Fibroblast of lung (primary cell): ENCODE results near the gene MCRS1. TPM values are rescaled to one million over a fixed set of nuclear protein-coding genes. Genes with fewer than 3 reads are reported as not detected.
A peak's percentile ranks its signal among the peaks of the same experiment; 100 is the strongest.

Experiments
- DNase-seq, 2 donors: peaks; one replicate each; pipeline versions ENCODE4 v3.0.0 to v3.0.0-alpha.2; 2010; ENCODE audit warnings: low read depth in 2 of 2
- H2AFZ ChIP-seq: 2 replicates; pipeline ENCODE4 v1.5.1; 2012; ENCODE audit warnings: low read length, control low read depth, inconsistent platforms
- H3K27ac ChIP-seq: 2 replicates; pipeline ENCODE4 v1.5.1; 2011; ENCODE audit warnings: low read length, control low read depth; ENCODE audit not compliant: insufficient read depth
- H3K27me3 ChIP-seq: 2 replicates; pipeline ENCODE4 v1.5.1; 2011; ENCODE audit warnings: mild to moderate bottlenecking, low read length; ENCODE audit not compliant: control insufficient read depth, insufficient read depth
- H3K36me3 ChIP-seq: 2 replicates; pipeline ENCODE4 v1.5.1; 2011; ENCODE audit warnings: low read length; ENCODE audit not compliant: control insufficient read depth, insufficient read depth
- H3K4me1 ChIP-seq: 2 replicates; pipeline ENCODE4 v1.5.1; 2011; ENCODE audit warnings: low read length; ENCODE audit not compliant: control insufficient read depth, insufficient read depth; ENCODE audit errors: extremely low read depth
- H3K4me2 ChIP-seq: 2 replicates; pipeline ENCODE4 v1.5.1; 2011; ENCODE audit warnings: low read length, control low read depth; ENCODE audit not compliant: insufficient read depth; ENCODE audit errors: extremely low read depth
- H3K4me3 ChIP-seq, 4 experiments: fragments of 200-600 bp in 1 of 4; sonication (generic) in 1 of 4; replicated peaks in 1 of 4; 2 replicates each; pipeline ENCODE4 v1.5.1; 2011 to 2016; ENCODE audit warnings: low read length in 4 of 4, low read depth in 3 of 4, mild to moderate bottlenecking in 3 of 4, control low read depth in 2 of 4, inconsistent platforms in 1 of 4, mixed read lengths in 1 of 4; ENCODE audit not compliant: insufficient read depth in 1 of 4; ENCODE audit errors: control extremely low read depth in 1 of 4
- H3K79me2 ChIP-seq: 2 replicates; pipeline ENCODE4 v1.5.1; 2012; ENCODE audit warnings: mild to moderate bottlenecking, low read length, inconsistent platforms; ENCODE audit not compliant: control insufficient read depth, insufficient read depth
- H3K9ac ChIP-seq: 2 replicates; pipeline ENCODE4 v1.5.1; 2011; ENCODE audit warnings: mild to moderate bottlenecking, low read length, control low read depth; ENCODE audit not compliant: insufficient read depth
- H3K9me3 ChIP-seq: 2 replicates; pipeline ENCODE4 v1.5.1; 2012; ENCODE audit warnings: low read depth, low read length; ENCODE audit not compliant: control insufficient read depth, insufficient read depth
- H4K20me1 ChIP-seq: 2 replicates; pipeline ENCODE4 v1.5.1; 2011; ENCODE audit warnings: low read length; ENCODE audit not compliant: control insufficient read depth, insufficient read depth; ENCODE audit errors: extremely low read depth
- CTCF ChIP-seq, 2 donors: IDR thresholded peaks in 1 of 2; conservative IDR thresholded peaks in 1 of 2; 1 replicate in 1 of 2; 2 replicates in 1 of 2; pipeline ENCODE4 v1.5.1; 2011 to 2012; ENCODE audit warnings: low read length in 2 of 2, control low read depth in 1 of 2, inconsistent platforms in 1 of 2, low read depth in 1 of 2, mild to moderate bottlenecking in 1 of 2
- EZH2 ChIP-seq: IDR thresholded peaks from 2 replicates; pipeline ENCODE4 v1.5.1; 2012; ENCODE audit warnings: low read length, control low read depth, mild to moderate bottlenecking; ENCODE audit errors: missing control alignments
- polyA plus RNA-seq, 2 donors: library from polyadenylated mRNA; depleted of rRNA in 1 of 2; stranded (reverse) in 1 of 2; unstranded in 1 of 2; fragments of >200 nt; gene quantifications; 2 replicates each; pipeline ENCODE4 v1.2.1, GENCODE V29; 2011 to 2012; ENCODE audit warnings: missing spikeins in 1 of 2
- total RNA-seq: library from RNA; depleted of rRNA; stranded (reverse); fragments of >200 nt; gene quantifications from 2 replicates; pipeline ENCODE4 v1.2.1, GENCODE V29; 2014

Gene MCRS1
- total and polyA plus RNA-seq, 2 donors (not counting 1 experiment from before 2014, with no cell fraction given): 51.1 to 52.2 TPM

GRCh38 chr12:49582850-49583249 is 14.9 kb upstream of the MCRS1 start:
- Histone ChIP-seq H3K36me3 (no peaks in the 10 kb centered on the region), H3K4me3 (no peak overlapping the region), H3K9me3 (no peaks in the 10 kb centered on the region), H3K79me2 (no peaks in the 10 kb centered on the region), H3K4me2 (no peak overlapping the region), H3K27me3 (no peaks in the 10 kb centered on the region), H3K27ac (no peak overlapping the region), H3K9ac (no peak overlapping the region), H2AFZ (no peak overlapping the region), H3K4me1 (no peaks in the 10 kb centered on the region), H4K20me1 (no peaks in the 10 kb centered on the region)
- DNase-seq: peak in 1 of 2 donors; percentile 28
- TF ChIP-seq EZH2 (no peak), CTCF (conservative IDR thresholded peaks at IDR 0.05 in 1 of 2, IDR thresholded peaks at IDR 0.05 in 1 of 2; ENCODE audit: low read depth in 1 of 2, low read length in 2 of 2) (no peak)

DNA sequence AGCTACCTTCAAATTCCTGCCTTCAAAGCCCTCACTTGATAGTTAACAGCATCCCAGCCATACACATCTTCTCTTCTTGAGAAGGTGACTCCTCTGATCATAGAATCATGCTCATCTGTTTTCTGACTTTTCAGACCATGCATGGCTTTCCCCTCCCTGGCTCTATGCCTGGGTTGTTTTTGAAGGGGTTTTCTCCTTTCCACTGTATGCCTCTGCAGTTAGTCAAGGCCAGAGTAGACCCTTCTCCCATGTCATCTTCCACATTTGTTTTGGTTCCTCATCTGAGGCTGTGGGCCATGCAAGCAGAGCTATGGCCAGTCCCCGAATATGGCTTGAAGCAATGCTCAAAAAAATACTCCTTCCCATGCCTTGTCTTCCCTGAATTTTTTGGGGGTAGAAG is 14.3 kb upstream of the MCRS1 start:
- no peak overlapping the region for H2AFZ ChIP-seq
- H3K4me1 ChIP-seq: no peaks in the 10 kb centered on the region
- H3K4me3 ChIP-seq: no peak overlapping the region
- H3K27me3 ChIP-seq: no peaks in the 10 kb centered on the region
- TF ChIP-seq EZH2 (no peak), CTCF (conservative IDR thresholded peaks at IDR 0.05 in 1 of 2, IDR thresholded peaks at IDR 0.05 in 1 of 2; ENCODE audit: low read depth in 1 of 2, low read length in 2 of 2) (no peak)
- no peaks in the 10 kb centered on the region for H3K79me2 ChIP-seq
- H3K9ac ChIP-seq: no peak overlapping the region
- no peaks in the 10 kb centered on the region for H3K36me3 ChIP-seq
- no peak for DNase-seq
- no peak overlapping the region for H3K4me2 ChIP-seq
- H3K9me3 ChIP-seq: no peaks in the 10 kb centered on the region
- no peak overlapping the region for H3K27ac ChIP-seq
- H4K20me1 ChIP-seq: no peaks in the 10 kb centered on the region

DNA sequence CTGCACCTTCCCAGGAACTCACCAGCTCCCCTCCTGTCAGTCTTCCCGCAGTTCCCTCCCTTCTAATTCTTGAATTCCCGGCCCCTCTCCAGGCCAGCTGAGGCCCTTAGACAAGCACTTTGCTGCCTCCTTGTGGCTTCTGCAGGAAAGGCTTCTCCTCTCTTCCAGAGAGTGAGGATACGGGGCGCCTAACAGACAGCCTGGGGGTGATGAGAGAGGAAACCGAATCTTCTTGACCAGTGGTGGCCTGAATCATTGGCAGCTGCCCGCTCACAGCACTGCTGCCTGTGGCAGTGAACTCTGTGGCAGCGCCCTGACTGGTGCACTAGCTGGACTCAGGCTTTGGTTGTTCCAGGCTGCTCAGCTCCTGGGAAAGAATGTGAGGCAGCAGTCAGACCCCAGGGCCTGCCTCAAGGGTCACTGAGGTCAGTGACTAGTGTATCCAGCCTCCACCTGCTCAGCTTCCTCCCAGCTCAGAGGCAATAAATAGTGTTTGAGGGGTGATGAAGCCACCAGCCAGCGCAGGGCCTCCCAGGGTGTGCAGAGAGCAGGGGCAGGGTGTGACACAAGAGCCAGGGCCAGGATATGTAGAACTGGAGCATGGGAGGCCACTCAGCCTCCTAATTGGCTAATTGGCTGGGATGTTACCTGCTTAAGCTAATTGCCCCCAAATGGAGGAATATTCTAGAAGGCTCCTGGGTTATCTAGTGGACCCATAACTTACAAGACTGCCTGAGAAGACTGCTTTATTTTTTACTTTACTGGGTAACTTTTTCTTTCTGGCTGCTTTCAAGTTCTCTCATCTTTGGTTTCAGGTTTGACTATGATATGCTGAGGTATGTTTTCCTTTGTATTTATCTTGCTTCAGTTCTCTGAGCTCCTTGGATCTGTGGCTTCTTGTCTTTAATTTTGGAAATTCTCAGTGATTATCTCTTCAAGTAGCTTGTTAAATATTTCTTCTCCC is 12.9 kb upstream of the MCRS1 start:
- Histone ChIP-seq H3K9me3 (no peaks in the 10 kb centered on the region), H3K27ac (no peak overlapping the region), H3K4me3 (no peak overlapping the region), H3K36me3 (no peaks in the 10 kb centered on the region), H3K4me1 (no peaks in the 10 kb centered on the region), H3K4me2 (no peak overlapping the region), H4K20me1 (no peaks in the 10 kb centered on the region), H3K27me3 (no peaks in the 10 kb centered on the region), H2AFZ (no peak overlapping the region), H3K79me2 (no peaks in the 10 kb centered on the region), H3K9ac (no peak overlapping the region)
- TF ChIP-seq EZH2: no peak
- TF ChIP-seq CTCF (conservative IDR thresholded peaks at IDR 0.05 in 1 of 2, IDR thresholded peaks at IDR 0.05 in 1 of 2; ENCODE audit: low read depth in 1 of 2, low read length in 2 of 2): peak; percentile 91 to 97
- DNase-seq: peak; percentile 63 to 73
